Naive thymus-derived CD8-positive, alpha-beta T cell (primary cell): ENCODE data around the gene C19orf44. TPM values are rescaled to one million over a fixed set of nuclear protein-coding genes. Genes with fewer than 3 reads are reported as not detected.
"Not testable (repeated sequence)": the region's sequence is repeated elsewhere in the genome, so short reads cannot be mapped to it uniquely, and the experiment has no call there.

Experiments
- ATAC-seq, 2 donors: fragments of 150-1000 bp; cut with Tn5 transposase in 1 of 2; sonication (Bioruptor Pico), chemical (Tn5 transposase) in 1 of 2; 1 replicate in 1 of 2; 2 replicates in 1 of 2; pipeline ENCODE4 v1.10.0; 2021; ENCODE audit warnings: mild to moderate bottlenecking in 2 of 2, moderate library complexity in 2 of 2
- POLR2A ChIA-PET: fragments of 350-600 bp; sonication (Branson Sonifier 250); formaldehyde crosslinking; loops from one replicate; lab custom pipeline; 2021; ENCODE audit warnings: antibody characterized with exemption; lab: Charles Lee
- DNase-seq, 10 donors: peaks; one replicate each; pipeline versions ENCODE4 v3.0.0 to v3.0.0-alpha.2; 2020 to 2022
- H3K27ac Mint-ChIP-seq, 10 donors: one replicate each; pipeline ENCODE4 v1.8.0; 2020 to 2022; ENCODE audit warnings: mild to moderate bottlenecking in 10 of 10, mixed read lengths in 10 of 10, moderate library complexity in 4 of 10, inconsistent platforms in 1 of 10
- H3K27me3 Mint-ChIP-seq, 5 donors: one replicate each; pipeline ENCODE4 v1.8.0; 2021 to 2022; ENCODE audit warnings: mixed read lengths in 5 of 5
- H3K36me3 Mint-ChIP-seq, 3 donors: one replicate each; pipeline ENCODE4 v1.8.0; 2020 to 2022; ENCODE audit warnings: mixed read lengths in 3 of 3, mild to moderate bottlenecking in 2 of 3, inconsistent platforms in 1 of 3
- H3K4me1 Mint-ChIP-seq, 4 donors: one replicate each; pipeline ENCODE4 v1.8.0; 2021 to 2022; ENCODE audit warnings: mixed read lengths in 4 of 4
- H3K4me3 Mint-ChIP-seq, 10 donors: one replicate each; pipeline ENCODE4 v1.8.0; 2020 to 2022; ENCODE audit warnings: mild to moderate bottlenecking in 10 of 10, mixed read lengths in 10 of 10, moderate library complexity in 6 of 10, inconsistent platforms in 1 of 10
- H3K9me3 Mint-ChIP-seq, 9 donors: one replicate each; pipeline ENCODE4 v1.8.0; 2020 to 2022; ENCODE audit warnings: mixed read lengths in 9 of 9, mild to moderate bottlenecking in 3 of 9, inconsistent platforms in 1 of 9, moderate library complexity in 1 of 9
- polyA plus RNA-seq, 3 donors: library from polyadenylated mRNA; unstranded; fragments of 300-500 nt; fragmentation: Illumina TruSeq; gene quantifications; one replicate each; pipeline ENCODE4 v1.2.3, GENCODE V29; 2021
- total RNA-seq, 8 experiments: library from RNA in 2 of 8; stranded (reverse) in 2 of 8; gene quantifications; one replicate each; pipeline ENCODE4 v1.2.3 and lab custom pipeline; 2021 to 2026

C19orf44 gene
- total and polyA plus RNA-seq, 5 experiments from 2014 or later, result 0.23 to 4.4 (median 3.1) TPM; not detected in 1

DNA sequence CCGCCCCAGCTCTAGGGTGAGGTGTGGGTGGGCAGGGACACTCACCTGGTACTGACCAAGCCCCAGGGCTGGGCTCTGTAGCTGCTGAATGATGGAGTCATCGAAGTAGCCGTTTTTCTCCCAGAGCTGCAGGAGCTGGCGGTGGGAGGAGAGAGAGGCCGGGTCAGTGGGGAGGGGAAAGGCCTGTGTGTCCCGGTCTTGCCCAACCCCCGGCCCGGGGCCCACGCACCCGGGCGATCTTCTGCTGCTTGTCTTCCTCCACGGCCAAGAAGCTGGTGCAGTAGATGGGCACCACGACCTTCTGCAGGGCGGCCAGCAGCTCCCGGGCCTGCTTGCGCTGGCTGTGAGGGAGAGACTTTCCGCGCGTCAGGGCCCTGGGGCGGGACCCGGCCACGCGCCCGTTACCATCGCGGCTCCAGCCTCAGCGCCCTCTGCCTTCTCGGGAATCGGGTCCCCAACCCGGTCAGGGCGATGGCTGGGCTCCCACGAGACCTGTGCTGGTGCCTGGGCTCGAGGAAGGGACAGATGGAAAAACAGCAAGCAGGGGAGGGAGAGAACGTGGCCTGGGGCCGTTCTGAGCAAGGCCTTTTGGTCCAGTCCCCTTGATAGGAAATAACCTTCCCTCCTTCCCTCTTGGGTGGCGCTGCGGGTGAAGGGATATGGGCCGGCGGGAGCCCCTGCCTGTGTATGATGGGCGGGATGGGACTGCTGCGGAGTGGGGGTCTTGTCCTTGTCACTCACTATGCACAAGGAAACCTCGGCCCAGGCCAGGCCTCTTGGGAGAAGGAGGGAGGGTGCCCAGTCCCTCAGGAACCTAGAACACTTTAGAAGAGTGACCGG is 34.6 kb downstream of the C19orf44 start:
- Mint-ChIP-seq H3K27ac (peak overlapping the region in 2 of 10 donors; percentile 19 to 75), H3K9me3 (no peaks in the 10 kb centered on the region), H3K4me3 (no peak overlapping the region), H3K36me3 (peaks cover 0 to 87% (median 4%) of the 10 kb centered on the region in 3 donors), H3K4me1 (peaks cover 0 to 4% (median 2%) of the 10 kb centered on the region in 4 donors), H3K27me3 (no peaks in the 10 kb centered on the region)
- no peak for ATAC-seq
- POLR2A ChIA-PET, result interaction anchor here (0.5 kb wide), 1 partner anchor 128 kb away, joined by 4 read pairs; no protein-coding TSS in a partner anchor
- no peak for DNase-seq

DNA sequence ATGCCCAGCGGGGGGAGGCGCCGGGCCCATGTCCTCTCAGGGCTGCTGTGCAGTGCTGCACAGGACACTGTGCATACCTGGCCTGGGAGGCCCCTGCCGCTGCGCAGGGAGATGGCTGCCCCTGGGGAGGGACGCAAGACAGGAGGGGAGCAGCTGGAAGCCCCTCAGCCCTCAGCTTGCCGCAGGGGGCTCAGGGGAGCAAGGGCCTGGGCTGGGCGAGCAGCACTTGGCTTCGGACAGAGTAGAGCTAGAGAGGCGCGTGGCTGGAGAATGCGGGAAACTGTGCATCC is 35.1 kb downstream of the C19orf44 start:
- POLR2A ChIA-PET, result no interaction called here
- Mint-ChIP-seq H3K4me3 (no peak overlapping the region), H3K27me3 (no peaks in the 10 kb centered on the region), H3K36me3 (peaks cover 0 to 88% (median 4%) of the 10 kb centered on the region in 3 donors), H3K9me3 (no peaks in the 10 kb centered on the region), H3K4me1 (peaks cover 0 to 5% (median 2%) of the 10 kb centered on the region in 4 donors), H3K27ac (peak overlapping the region in 4 of 10 donors; percentile 7 to 75 (median 22))
- ATAC-seq (no peak), DNase-seq (no peak)

DNA sequence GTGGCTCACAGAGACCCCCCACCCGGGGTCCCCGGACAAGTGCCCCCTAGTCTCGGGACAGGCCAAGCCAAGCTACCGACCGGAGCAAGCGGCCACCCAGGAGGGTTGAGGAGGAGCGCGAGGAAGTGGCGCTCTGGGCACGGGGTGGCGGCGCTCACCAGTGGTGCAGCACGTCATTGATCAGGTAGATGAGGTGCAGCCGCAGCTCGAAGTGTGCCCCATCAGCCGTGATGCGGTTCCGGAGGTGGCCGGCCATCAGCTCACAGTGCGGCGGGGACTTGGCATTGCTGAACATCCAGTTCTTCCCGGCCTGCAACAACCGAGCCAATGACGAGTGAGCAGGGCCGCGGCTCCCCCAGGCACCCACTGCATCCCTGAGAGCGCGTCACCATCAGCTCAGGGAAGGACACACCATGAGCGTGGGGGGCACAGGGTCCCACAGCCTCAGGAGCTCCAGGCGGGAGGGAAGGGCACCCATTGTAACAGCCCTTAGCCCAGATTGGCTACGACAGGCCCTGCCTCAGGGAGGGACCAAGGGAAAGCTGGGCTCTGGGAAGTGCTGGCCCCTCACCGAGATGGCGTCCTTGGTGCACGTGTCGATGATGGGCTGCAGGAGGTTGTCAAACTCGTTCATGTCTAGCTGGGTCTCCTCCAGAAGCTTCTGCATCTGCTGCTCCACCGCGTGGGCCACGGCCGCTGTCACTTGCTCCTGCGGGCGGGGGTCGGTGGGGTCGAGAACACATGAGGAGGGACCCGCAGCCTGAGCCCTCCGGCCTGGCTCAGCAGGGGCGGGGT is 36.4 kb downstream of the C19orf44 start:
- no peaks in the 10 kb centered on the region for H3K27me3 Mint-ChIP-seq
- ATAC-seq, result no peak
- peaks cover 0 to 92% (median 4%) of the 10 kb centered on the region in 3 donors for H3K36me3 Mint-ChIP-seq
- peaks cover 5 to 11% (median 9%) of the 10 kb centered on the region in 4 donors for H3K4me1 Mint-ChIP-seq
- H3K9me3 Mint-ChIP-seq, result no peaks in the 10 kb centered on the region
- POLR2A ChIA-PET, result interaction anchor here (0.5 kb wide), 1 partner anchor 127 kb away, joined by 3 read pairs; the partner anchor contains the start of gene SMIM7
- H3K27ac Mint-ChIP-seq, result peak overlapping the region in 1 of 10 donors; percentile 75
- H3K4me3 Mint-ChIP-seq, result no peak overlapping the region
- no peak for DNase-seq

DNA sequence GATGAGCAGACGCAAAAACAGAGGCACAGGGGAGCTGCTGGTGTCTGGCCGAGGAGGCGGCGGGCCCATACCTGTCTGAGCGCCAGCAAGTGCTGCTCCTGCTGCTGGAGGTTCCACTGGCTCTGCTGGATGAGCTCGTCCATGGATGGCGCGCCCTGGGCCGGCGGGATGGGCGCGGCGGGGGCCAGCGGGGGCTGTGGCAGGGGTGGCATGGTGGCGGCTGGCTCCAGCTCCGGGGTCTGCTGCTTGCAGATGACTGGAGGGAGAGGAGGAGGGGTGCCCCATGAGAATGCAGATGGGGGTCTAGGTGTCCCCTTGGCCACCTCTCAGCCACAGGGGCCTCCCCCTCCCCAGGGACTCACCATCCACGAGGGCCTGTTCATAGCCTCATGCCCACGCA is 39.2 kb downstream of the C19orf44 start:
- no peaks in the 10 kb centered on the region for H3K27me3 Mint-ChIP-seq
- peaks cover 25 to 37% (median 32%) of the 10 kb centered on the region in 4 donors for H3K4me1 Mint-ChIP-seq
- DNase-seq, result no peak
- no peaks in the 10 kb centered on the region for H3K9me3 Mint-ChIP-seq
- H3K36me3 Mint-ChIP-seq, result peaks cover 0 to 85% (median 4%) of the 10 kb centered on the region in 3 donors
- H3K4me3 Mint-ChIP-seq, result no peak overlapping the region
- H3K27ac Mint-ChIP-seq, result no peak overlapping the region
- ATAC-seq, result no peak
- POLR2A ChIA-PET, result no interaction called here

DNA sequence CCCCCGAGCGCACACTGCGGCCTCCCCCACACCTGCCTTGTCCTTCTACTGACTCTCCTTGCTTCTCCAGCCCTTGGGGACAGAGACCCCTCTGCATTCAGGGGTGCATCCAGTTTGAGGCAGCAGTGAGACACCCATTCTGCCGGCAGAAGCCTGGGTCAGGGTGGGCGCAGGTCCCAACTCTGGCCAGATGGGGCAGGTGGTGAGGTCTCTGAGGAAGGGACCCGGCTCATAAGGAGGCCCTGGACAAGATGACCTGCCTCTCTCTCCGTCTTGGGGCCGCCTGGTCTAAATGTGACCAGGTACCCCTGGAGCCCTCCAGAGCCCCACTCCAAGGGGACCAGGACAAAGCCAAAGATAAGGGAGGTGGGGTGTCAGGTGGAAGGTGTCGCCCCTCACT is 39.9 kb downstream of the C19orf44 start:
- H3K4me3 Mint-ChIP-seq, result no peak overlapping the region
- H3K27ac Mint-ChIP-seq, result peak overlapping the region in 1 of 10 donors; percentile 11
- H3K36me3 Mint-ChIP-seq, result peaks cover 0 to 80% (median 4%) of the 10 kb centered on the region in 3 donors
- no peaks in the 10 kb centered on the region for H3K27me3 Mint-ChIP-seq
- ATAC-seq (no peak), DNase-seq (no peak)
- POLR2A ChIA-PET, result no interaction called here
- peaks cover 25 to 45% (median 37%) of the 10 kb centered on the region in 4 donors for H3K4me1 Mint-ChIP-seq
- no peaks in the 10 kb centered on the region for H3K9me3 Mint-ChIP-seq

DNA sequence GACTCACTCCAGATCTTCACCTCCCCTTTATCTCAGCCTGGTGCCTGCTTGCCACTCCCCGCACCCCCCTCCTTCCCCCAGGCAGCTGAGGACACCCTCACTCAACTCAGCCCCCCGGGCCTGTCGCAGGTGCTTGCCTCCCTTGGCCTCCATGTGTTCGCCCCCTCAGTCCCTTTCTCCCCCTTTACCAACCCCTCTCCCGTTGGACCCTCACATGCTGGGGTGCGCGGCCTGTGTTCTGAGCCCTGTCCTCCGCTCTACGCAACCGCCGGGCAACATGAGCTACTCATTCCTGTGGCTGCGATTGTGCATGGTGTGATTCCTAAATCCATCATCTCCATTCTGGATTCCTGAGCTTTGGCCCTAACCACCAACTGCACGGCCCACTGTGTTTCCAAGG is 40.9 kb downstream of the C19orf44 start:
- peaks cover 0 to 70% (median 0%) of the 10 kb centered on the region in 3 donors for H3K36me3 Mint-ChIP-seq
- no peak for ATAC-seq
- peaks cover 27 to 52% (median 43%) of the 10 kb centered on the region in 4 donors for H3K4me1 Mint-ChIP-seq
- H3K27me3 Mint-ChIP-seq, result no peaks in the 10 kb centered on the region
- H3K9me3 Mint-ChIP-seq, result no peaks in the 10 kb centered on the region
- POLR2A ChIA-PET, result interaction anchor here (1.8 kb wide), 1 partner anchor 41 kb away, joined by 4 read pairs; the partner anchor contains the start of genes C19orf44 and CALR3
- DNase-seq, result no peak
- no peak overlapping the region for H3K4me3 Mint-ChIP-seq
- H3K27ac Mint-ChIP-seq, result peak overlapping the region in 3 of 10 donors; percentile 31 to 73 (median 57)

DNA sequence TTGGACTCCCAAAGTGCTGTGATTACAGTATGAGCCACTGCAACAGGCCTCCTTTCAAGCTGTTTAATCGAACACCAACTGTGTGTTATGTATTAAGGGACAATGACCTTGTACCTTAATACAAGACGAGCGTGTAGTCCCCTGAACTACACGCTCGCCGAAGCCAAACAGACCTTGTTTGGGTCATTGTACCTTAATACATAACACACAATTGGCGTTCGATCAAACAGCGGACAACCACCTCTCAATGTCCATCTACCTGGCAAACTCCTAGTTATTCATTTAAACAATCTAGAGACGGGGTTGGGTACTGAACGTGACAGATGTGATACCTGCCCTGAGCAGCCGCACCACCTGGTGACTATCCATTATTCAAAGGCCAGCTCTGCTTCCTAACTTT is 44.8 kb downstream of the C19orf44 start:
- ATAC-seq (no peak), DNase-seq (no peak)
- Mint-ChIP-seq H3K27ac (peak overlapping the region in 9 of 10 donors; percentile 72 to 94 (median 85)), H3K4me1 (peaks cover 37 to 70% (median 64%) of the 10 kb centered on the region in 4 donors), H3K9me3 (no peaks in the 10 kb centered on the region), H3K27me3 (no peaks in the 10 kb centered on the region), H3K36me3 (peaks cover 0 to 36% (median 0%) of the 10 kb centered on the region in 3 donors), H3K4me3 (peak overlapping the region; percentile 83 to 97 (median 89))
- POLR2A ChIA-PET, result interaction anchor here (1.0 kb wide), 2 partner anchors 85 to 106 kb away, joined by 3 read pairs; no protein-coding TSS in a partner anchor

DNA sequence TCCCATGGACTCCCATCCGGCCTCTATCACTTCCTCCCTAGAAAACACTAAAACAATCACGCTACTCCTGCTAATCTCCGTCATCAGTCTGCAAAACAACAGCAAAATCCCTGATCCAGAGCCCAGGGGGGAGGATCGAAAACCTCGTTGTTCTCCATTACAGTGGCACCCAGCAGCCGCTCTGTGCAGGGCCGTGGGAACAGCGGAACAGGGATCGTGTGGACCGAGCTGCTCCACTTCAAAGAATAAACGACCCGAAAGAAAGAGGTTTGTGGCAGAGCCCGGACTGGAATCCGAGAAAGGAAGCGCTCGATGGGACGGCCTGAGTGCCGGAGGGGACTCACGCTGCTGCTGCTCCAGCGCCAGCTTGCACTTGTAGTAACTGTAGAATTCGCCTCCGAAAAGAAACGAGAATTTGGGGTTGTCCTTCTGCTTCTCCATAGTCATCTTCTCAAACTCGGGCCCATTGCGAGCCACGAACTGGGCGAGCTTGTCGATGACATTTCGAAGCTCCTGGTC is 45.4 kb downstream of the C19orf44 start:
- Mint-ChIP-seq H3K36me3 (peaks cover 0 to 31% (median 0%) of the 10 kb centered on the region in 3 donors), H3K4me1 (peaks cover 37 to 73% (median 64%) of the 10 kb centered on the region in 4 donors), H3K27me3 (no peaks in the 10 kb centered on the region), H3K27ac (peak overlapping the region; percentile 61 to 94 (median 85)), H3K9me3 (no peaks in the 10 kb centered on the region), H3K4me3 (peak overlapping the region; percentile 83 to 97 (median 89))
- DNase-seq (peak in 1 of 10 donors; percentile 13), ATAC-seq (peak; percentile 2 to 7)
- POLR2A ChIA-PET, result interaction anchor here (0.6 to 2.8 kb wide), 9 partner anchors 25 to 801 kb away, joined by 3 to 22 read pairs (median 4); partner anchors contain the start of genes C19orf44, CALR3, MED26 and SLC35E1

DNA sequence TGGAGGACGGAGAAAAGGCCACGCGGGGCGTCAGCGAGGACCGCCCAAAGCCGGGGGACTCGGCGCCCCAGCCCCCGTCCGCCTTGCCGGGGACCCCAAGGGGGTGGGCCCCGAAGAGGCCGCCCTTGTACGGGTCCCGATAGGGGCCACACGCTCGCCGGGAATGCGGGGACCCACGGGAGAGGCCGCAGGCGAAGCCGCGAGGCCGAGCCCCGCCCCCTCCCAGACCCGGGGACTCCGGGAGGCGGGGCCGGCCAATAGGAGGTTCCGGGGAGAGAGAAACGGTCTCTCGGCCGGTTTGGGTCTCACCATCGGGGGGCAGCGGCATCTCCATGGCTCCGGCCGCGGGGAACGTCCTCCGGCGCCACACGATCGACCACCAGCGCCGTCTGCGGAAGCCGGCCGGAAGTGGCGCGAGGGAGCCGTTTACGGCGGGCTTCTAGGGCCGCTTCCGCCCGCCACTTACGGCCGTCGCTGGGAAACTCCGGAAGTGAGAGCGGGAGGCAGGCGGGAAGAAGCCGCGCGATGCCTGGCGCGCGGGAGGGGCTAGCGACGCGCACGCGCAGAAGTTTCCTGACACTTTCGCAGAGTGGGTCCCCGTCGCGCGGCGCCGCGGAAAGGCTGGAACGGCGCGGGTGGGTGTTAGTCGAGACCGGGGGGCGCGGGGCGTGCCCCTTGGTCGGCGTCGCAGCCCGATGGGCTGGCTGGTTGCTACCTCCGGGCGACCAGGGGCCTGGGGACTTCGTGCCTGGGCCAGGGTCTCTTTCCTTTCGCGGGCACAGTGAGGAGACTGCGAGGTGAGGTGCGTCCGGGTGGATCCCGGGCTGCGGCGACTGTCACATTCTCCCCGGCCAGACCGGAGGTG is 46.1 kb downstream of the C19orf44 start, which contains the start of gene CHERP:
CHERP (minus strand) TSS at position 393 of the 865 bp plus-strand sequence; CDS start at position 334, 59 bp downstream.
- DNase-seq (peak; percentile 91 to 97 (median 94)), ATAC-seq (peak; percentile 84 to 90)
- no peaks in the 10 kb centered on the region for H3K27me3 Mint-ChIP-seq
- POLR2A ChIA-PET, result interaction anchor here (0.6 to 2.8 kb wide), 10 partner anchors 24 to 118 kb away, joined by 3 to 22 read pairs (median 4); partner anchors contain the start of genes C19orf44, CALR3, MED26 and SLC35E1
- H3K27ac Mint-ChIP-seq, result peak within 1 kb of the TSS; percentile 81 to 97 (median 90)
- peaks cover 0 to 26% (median 0%) of the 10 kb centered on the region in 3 donors for H3K36me3 Mint-ChIP-seq
- no peaks in the 10 kb centered on the region for H3K9me3 Mint-ChIP-seq
- peak within 1 kb of the TSS; percentile 83 to 97 (median 90) for H3K4me3 Mint-ChIP-seq
- H3K4me1 Mint-ChIP-seq, result peaks cover 33 to 71% (median 62%) of the 10 kb centered on the region in 4 donors

DNA sequence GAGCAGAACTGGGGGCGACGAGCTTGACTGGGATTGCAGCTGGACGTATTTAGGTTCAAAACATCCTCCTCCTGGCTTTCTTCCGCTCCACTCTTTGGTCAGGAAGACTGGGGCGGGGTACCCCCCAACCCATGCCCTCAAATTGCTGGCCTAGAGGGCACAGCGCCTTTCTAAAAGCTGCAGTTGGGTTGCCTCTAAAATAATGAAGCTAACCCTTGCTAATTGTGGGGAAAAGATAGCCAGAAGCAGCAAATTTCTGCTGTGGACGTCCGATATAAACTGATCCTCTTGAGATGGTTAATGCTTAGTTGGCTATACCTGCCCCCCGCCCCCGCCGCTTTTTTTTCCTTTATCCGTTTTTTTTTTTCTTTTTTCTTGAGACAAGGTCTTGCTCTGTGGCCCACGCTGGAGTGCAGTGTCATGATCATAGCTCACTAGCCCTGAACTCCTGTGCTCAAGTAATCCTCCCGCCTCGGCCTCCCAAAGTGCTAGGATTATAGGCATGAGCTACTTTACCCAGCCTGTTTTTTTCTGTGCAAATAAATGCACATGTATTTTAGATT is 46.8 kb downstream of the C19orf44 start:
- H3K9me3 Mint-ChIP-seq, result no peaks in the 10 kb centered on the region
- peaks cover 0 to 20% (median 0%) of the 10 kb centered on the region in 3 donors for H3K36me3 Mint-ChIP-seq
- peak overlapping the region; percentile 83 to 97 (median 90) for H3K4me3 Mint-ChIP-seq
- peak overlapping the region; percentile 81 to 97 (median 90) for H3K27ac Mint-ChIP-seq
- DNase-seq, result no peak
- no peak for ATAC-seq
- peaks cover 29 to 64% (median 54%) of the 10 kb centered on the region in 4 donors for H3K4me1 Mint-ChIP-seq
- POLR2A ChIA-PET, result interaction anchor here (0.6 to 2.8 kb wide), 8 partner anchors 21 to 117 kb away, joined by 3 to 22 read pairs (median 6); partner anchors contain the start of genes C19orf44, CALR3, MED26 and SLC35E1
- H3K27me3 Mint-ChIP-seq, result no peaks in the 10 kb centered on the region

DNA sequence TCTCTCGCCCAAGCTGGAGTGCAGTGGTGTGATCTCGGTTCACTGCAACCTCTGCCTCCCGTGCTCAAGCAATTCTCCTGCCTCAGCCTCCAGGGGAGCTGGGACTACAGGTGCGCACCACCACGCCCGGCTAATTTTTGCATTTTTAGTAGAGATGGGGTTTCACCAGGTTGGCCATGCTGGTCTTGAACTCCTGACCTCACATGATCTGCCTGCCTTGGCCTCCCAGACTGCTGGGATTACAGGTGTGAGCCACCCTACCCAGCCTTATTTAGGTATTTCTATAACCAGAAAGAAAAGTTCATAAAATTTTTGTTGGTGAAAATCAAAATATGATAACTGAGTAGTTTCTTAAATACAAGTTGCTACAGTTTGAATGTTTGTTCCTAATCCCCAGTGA is 47.5 kb downstream of the C19orf44 start:
- H3K4me1 Mint-ChIP-seq, result peaks cover 23 to 56% (median 47%) of the 10 kb centered on the region in 4 donors
- not testable (repeated sequence) for ATAC-seq, H3K27me3 Mint-ChIP-seq, DNase-seq, H3K9me3 Mint-ChIP-seq
- H3K27ac Mint-ChIP-seq, result peak overlapping the region; percentile 52 to 96 (median 90)
- H3K4me3 Mint-ChIP-seq, result peak overlapping the region; percentile 51 to 97 (median 90)
- H3K36me3 Mint-ChIP-seq, result peaks cover 0 to 12% (median 0%) of the 10 kb centered on the region in 3 donors
- POLR2A ChIA-PET, result interaction anchor here (1.2 to 2.8 kb wide), 5 partner anchors 22 to 117 kb away, joined by 4 to 22 read pairs (median 7); partner anchors contain the start of genes MED26, SMIM7 and TMEM38A
